Measurements from ENCODE around the gene TMEM116. TPM values are rescaled to one million over a fixed set of nuclear protein-coding genes. Genes with fewer than 3 reads are reported as not detected.

The TMEM116 gene
- total RNA-seq, result 2.3 and 2.9 TPM in 2 replicates

GRCh38 chr12:112012775-112013600, at the start of gene TMEM116, which contains the start of gene ERP29:
Gene TMEM116, minus strand, starts transcription at chr12:112013165. Its CDS starts 7,895 bp downstream, at chr12:112005270.
Gene ERP29, plus strand, starts transcription at chr12:112013426. Its CDS starts 40 bp downstream, at chr12:112013466.

Other genes starting within 250 kb of the TMEM116 start
- gene ALDH2, start 246.2 kb downstream of the TMEM116 start, total RNA-seq, result 37.7 and 47.1 TPM in 2 replicates
- gene MAPKAPK5, start 170.9 kb downstream of the TMEM116 start, total RNA-seq, result 24.5 and 34.1 TPM in 2 replicates
- gene ERP29, start 261 bp upstream of the TMEM116 start, total RNA-seq, result 67.2 and 90.4 TPM in 2 replicates
- 24.0 and 29.5 TPM in 2 replicates for gene NAA25, start 95.6 kb upstream of the TMEM116 start, total RNA-seq
- 27.6 and 46.8 TPM in 2 replicates for gene TRAFD1, start 112.4 kb upstream of the TMEM116 start, total RNA-seq